ENCODE data around the gene CABLES1.

- TF ChIP-seq, protein P1, sequence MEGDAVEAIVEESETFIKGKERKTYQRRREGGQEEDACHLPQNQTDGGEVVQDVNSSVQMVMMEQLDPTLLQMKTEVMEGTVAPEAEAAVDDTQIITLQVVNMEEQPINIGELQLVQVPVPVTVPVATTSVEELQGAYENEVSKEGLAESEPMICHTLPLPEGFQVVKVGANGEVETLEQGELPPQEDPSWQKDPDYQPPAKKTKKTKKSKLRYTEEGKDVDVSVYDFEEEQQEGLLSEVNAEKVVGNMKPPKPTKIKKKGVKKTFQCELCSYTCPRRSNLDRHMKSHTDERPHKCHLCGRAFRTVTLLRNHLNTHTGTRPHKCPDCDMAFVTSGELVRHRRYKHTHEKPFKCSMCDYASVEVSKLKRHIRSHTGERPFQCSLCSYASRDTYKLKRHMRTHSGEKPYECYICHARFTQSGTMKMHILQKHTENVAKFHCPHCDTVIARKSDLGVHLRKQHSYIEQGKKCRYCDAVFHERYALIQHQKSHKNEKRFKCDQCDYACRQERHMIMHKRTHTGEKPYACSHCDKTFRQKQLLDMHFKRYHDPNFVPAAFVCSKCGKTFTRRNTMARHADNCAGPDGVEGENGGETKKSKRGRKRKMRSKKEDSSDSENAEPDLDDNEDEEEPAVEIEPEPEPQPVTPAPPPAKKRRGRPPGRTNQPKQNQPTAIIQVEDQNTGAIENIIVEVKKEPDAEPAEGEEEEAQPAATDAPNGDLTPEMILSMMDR (IDR thresholded peaks at IDR 0.05; ENCODE audit: low read length) = no peak
- no peak for TF ChIP-seq EZH2 (IDR thresholded peaks at IDR 0.05; ENCODE audit: borderline replicate concordance, low read length)
Observed at GRCh38 chr18:23146861-23147469, 11.7 kb downstream of the CABLES1 start.

Measured in OCI-LY1 (cell line).